Urinary bladder (tissue), 4 donors: ENCODE data around the gene IGF2BP2. TPM values are rescaled to one million over a fixed set of nuclear protein-coding genes. Genes with fewer than 3 reads are reported as not detected.

Source experiments
- DNase-seq: peaks from one replicate; pipeline ENCODE4 v3.0.0-alpha.2; 2015; ENCODE audit errors: extremely low spot score
- H3K27ac ChIP-seq: one replicate; pipeline ENCODE4 v1.5.1; 2013; ENCODE audit warnings: low read depth, mild to moderate bottlenecking, moderate library complexity
- H3K36me3 ChIP-seq: one replicate; pipeline ENCODE4 v1.6.1; 2013; ENCODE audit warnings: mild to moderate bottlenecking, moderate library complexity; ENCODE audit not compliant: insufficient read depth
- H3K4me1 ChIP-seq: one replicate; pipeline ENCODE4 v1.6.1; 2013; ENCODE audit warnings: mild to moderate bottlenecking, moderate library complexity; ENCODE audit not compliant: insufficient read depth
- H3K4me3 ChIP-seq: one replicate; pipeline ENCODE4 v1.5.1; 2013; ENCODE audit warnings: low read depth, low read length
- WGBS: extraction: QIAGEN DNeasy Blood & Tissue Kit; methylation state at CpG from one replicate; pipeline ENCODE4 v1.1.7; 2013; 5-methylcytosine and 5-hydroxymethylcytosine counted together
- polyA plus RNA-seq: library from polyadenylated mRNA; stranded (reverse); fragments of 200-250 nt; gene quantifications from one replicate; pipeline ENCODE4 v1.2.3, GENCODE V29; 2013
- total RNA-seq: library from RNA; depleted of rRNA; stranded (reverse); fragments of >200 nt; gene quantifications from one replicate; pipeline ENCODE4 v1.2.3, GENCODE V29; 2014
- donor health status: healthy with polysubstance abuse.
- donor health status: healthy.

The IGF2BP2 gene
- total and polyA plus RNA-seq, 2 donors: 6.8 to 42.7 TPM

GRCh38 chr3:185737740-185738680, 86.8 kb downstream of the IGF2BP2 start:
- Histone ChIP-seq H3K36me3 (no peaks in the 10 kb centered on the region), H3K4me1 (no peaks in the 10 kb centered on the region), H3K4me3 (no peak overlapping the region), H3K27ac (no peak overlapping the region)
- no peak for DNase-seq
- 76% methylated on average over 5 of the region's 5 CpGs for WGBS

GRCh38 chr3:185737020-185737419, 87.8 kb downstream of the IGF2BP2 start:
- Histone ChIP-seq H3K36me3 (no peaks in the 10 kb centered on the region), H3K27ac (no peak overlapping the region), H3K4me1 (no peaks in the 10 kb centered on the region), H3K4me3 (no peak overlapping the region)
- DNase-seq: no peak
- WGBS: 38% methylated on average over 3 of the region's 3 CpGs

- H3K27ac ChIP-seq: no peak overlapping the region
- 73% methylated on average over 4 of the region's 4 CpGs for WGBS
- no peak for DNase-seq
- H3K4me1 ChIP-seq: no peaks in the 10 kb centered on the region
- H3K4me3 ChIP-seq: no peak overlapping the region
- H3K36me3 ChIP-seq: no peaks in the 10 kb centered on the region
These were observed 90.1 kb downstream of the IGF2BP2 start for GRCh38 chr3:185734725-185735096.

- H3K4me1 ChIP-seq: no peaks in the 10 kb centered on the region
- H3K36me3 ChIP-seq: no peaks in the 10 kb centered on the region
- DNase-seq: no peak
- no peak overlapping the region for H3K27ac ChIP-seq
- 77% methylated on average over 10 of the region's 10 CpGs for WGBS
- no peak overlapping the region for H3K4me3 ChIP-seq
These were observed 90.7 kb downstream of the IGF2BP2 start for GRCh38 chr3:185733980-185734724.

- no peak for DNase-seq
- no peaks in the 10 kb centered on the region for H3K4me1 ChIP-seq
- H3K27ac ChIP-seq: no peak overlapping the region
- WGBS: 39% methylated on average over 1 of the region's 1 CpG
- H3K4me3 ChIP-seq: no peak overlapping the region
- H3K36me3 ChIP-seq: no peaks in the 10 kb centered on the region
These were observed 92.1 kb downstream of the IGF2BP2 start for GRCh38 chr3:185732782-185733181.

GRCh38 chr3:185730550-185730949, 94.3 kb downstream of the IGF2BP2 start:
- Histone ChIP-seq H3K27ac (no peak overlapping the region), H3K36me3 (no peaks in the 10 kb centered on the region), H3K4me3 (no peak overlapping the region), H3K4me1 (no peaks in the 10 kb centered on the region)
- no peak for DNase-seq
- WGBS: 92% methylated on average over 8 of the region's 8 CpGs

GRCh38 chr3:185729337-185730055, 95.3 kb downstream of the IGF2BP2 start:
- 79% methylated on average over 7 of the region's 7 CpGs for WGBS
- no peak for DNase-seq
- H3K36me3 ChIP-seq: no peaks in the 10 kb centered on the region
- H3K4me3 ChIP-seq: no peak overlapping the region
- H3K4me1 ChIP-seq: no peaks in the 10 kb centered on the region
- no peak overlapping the region for H3K27ac ChIP-seq

- WGBS: 88% methylated on average over 10 of the region's 10 CpGs
- H3K4me3 ChIP-seq: no peak overlapping the region
- DNase-seq: no peak
- no peaks in the 10 kb centered on the region for H3K4me1 ChIP-seq
- no peak overlapping the region for H3K27ac ChIP-seq
- no peaks in the 10 kb centered on the region for H3K36me3 ChIP-seq
These were observed 96.1 kb downstream of the IGF2BP2 start for GRCh38 chr3:185728630-185729336.

GRCh38 chr3:185727873-185728272, 97.0 kb downstream of the IGF2BP2 start:
- no peak for DNase-seq
- no peak overlapping the region for H3K4me3 ChIP-seq
- no peaks in the 10 kb centered on the region for H3K4me1 ChIP-seq
- no peak overlapping the region for H3K27ac ChIP-seq
- H3K36me3 ChIP-seq: no peaks in the 10 kb centered on the region
- WGBS: 89% methylated on average over 9 of the region's 9 CpGs

- Histone ChIP-seq H3K4me1 (no peaks in the 10 kb centered on the region), H3K36me3 (no peaks in the 10 kb centered on the region), H3K27ac (no peak overlapping the region), H3K4me3 (no peak overlapping the region)
- 87% methylated on average over 6 of the region's 6 CpGs for WGBS
- no peak for DNase-seq
These were observed 98.4 kb downstream of the IGF2BP2 start for GRCh38 chr3:185726254-185726967.

GRCh38 chr3:185724761-185725160, 100.1 kb downstream of the IGF2BP2 start:
- H3K4me3 ChIP-seq: no peak overlapping the region
- 87% methylated on average over 3 of the region's 3 CpGs for WGBS
- DNase-seq: no peak
- H3K4me1 ChIP-seq: no peaks in the 10 kb centered on the region
- no peaks in the 10 kb centered on the region for H3K36me3 ChIP-seq
- no peak overlapping the region for H3K27ac ChIP-seq

- DNase-seq: no peak
- no peaks in the 10 kb centered on the region for H3K36me3 ChIP-seq
- H3K4me3 ChIP-seq: no peak overlapping the region
- no peak overlapping the region for H3K27ac ChIP-seq
- no peaks in the 10 kb centered on the region for H3K4me1 ChIP-seq
- 95% methylated on average over 3 of the region's 3 CpGs for WGBS
These were observed 100.6 kb downstream of the IGF2BP2 start for GRCh38 chr3:185724251-185724650.
